ENCODE data around the gene SERTAD1.
"Not testable (repeated sequence)": the region's sequence is repeated elsewhere in the genome, so short reads cannot be mapped to it uniquely, and the experiment has no call there.

SERTAD1 gene

GRCh38 chr19:40452016-40452415 is 26.2 kb upstream of the SERTAD1 start:
- DNase-seq (ENCODE audit: low read depth in 2 of 2) = no peak

- DNase-seq (ENCODE audit: low read depth in 2 of 2) = no peak
These were observed 24.9 kb upstream of the SERTAD1 start for GRCh38 chr19:40450664-40451063.

- no peak for DNase-seq (ENCODE audit: low read depth in 2 of 2)
These were observed 23.7 kb upstream of the SERTAD1 start for GRCh38 chr19:40449506-40449905.

- DNase-seq (ENCODE audit: low read depth in 2 of 2) = no peak
These were observed 20.5 kb upstream of the SERTAD1 start for GRCh38 chr19:40446263-40446784.

- no peak for DNase-seq (ENCODE audit: low read depth in 2 of 2)
These were observed 20.0 kb upstream of the SERTAD1 start for GRCh38 chr19:40445780-40446262.

GRCh38 chr19:40444825-40445312 is 19.1 kb upstream of the SERTAD1 start:
- DNase-seq (ENCODE audit: low read depth in 2 of 2) = no peak

GRCh38 chr19:40444000-40444824 is 18.4 kb upstream of the SERTAD1 start, which contains the start of gene SERTAD3:
Gene SERTAD3, minus strand, starts transcription at chr19:40444335. Its CDS starts 2,255 bp downstream, at chr19:40442080.
- peak; percentile 83 to 89 for DNase-seq (ENCODE audit: low read depth in 2 of 2)

- DNase-seq (ENCODE audit: low read depth in 2 of 2) = peak; percentile 100
These were observed 17.6 kb upstream of the SERTAD1 start for GRCh38 chr19:40443131-40443999.

GRCh38 chr19:40442328-40443130 is 16.7 kb upstream of the SERTAD1 start:
- no peak for DNase-seq (ENCODE audit: low read depth in 2 of 2)

- DNase-seq (ENCODE audit: low read depth in 2 of 2) = no peak
These were observed 16.0 kb upstream of the SERTAD1 start for GRCh38 chr19:40441719-40442253.

- no peak for DNase-seq (ENCODE audit: low read depth in 2 of 2)
These were observed 12.5 kb upstream of the SERTAD1 start for GRCh38 chr19:40438284-40438683.

GRCh38 chr19:40433391-40434216 is 7.8 kb upstream of the SERTAD1 start:
- DNase-seq (ENCODE audit: low read depth in 2 of 2) = peak; percentile 76 to 78

GRCh38 chr19:40432760-40433159 is 7.0 kb upstream of the SERTAD1 start:
- DNase-seq (ENCODE audit: low read depth in 2 of 2) = not testable (repeated sequence)

GRCh38 chr19:40431698-40432097 is 5.9 kb upstream of the SERTAD1 start:
- DNase-seq (ENCODE audit: low read depth in 2 of 2) = no peak

- DNase-seq (ENCODE audit: low read depth in 2 of 2) = not testable (repeated sequence)
These were observed 4.5 kb upstream of the SERTAD1 start for GRCh38 chr19:40430242-40430641.

- not testable (repeated sequence) for DNase-seq (ENCODE audit: low read depth in 2 of 2)
These were observed 2.4 kb upstream of the SERTAD1 start for GRCh38 chr19:40428197-40428596.

GRCh38 chr19:40424637-40425449 is 949 bp downstream of the SERTAD1 start:
- DNase-seq (ENCODE audit: low read depth in 2 of 2) = no peak

- DNase-seq (ENCODE audit: low read depth in 2 of 2) = no peak
These were observed 1.9 kb downstream of the SERTAD1 start for GRCh38 chr19:40423938-40424337.

All from fibroblast of skin of left biceps (primary cell).